Measurements from ENCODE around the gene ADAMTSL5. TPM values are rescaled to one million over a fixed set of nuclear protein-coding genes. Genes with fewer than 3 reads are reported as not detected.

ADAMTSL5 gene
- total and polyA plus RNA-seq, 9 of the 15 experiments (the other 6 are each of a cell fraction or from before 2014, with no cell fraction given): 1.0 to 11.6 (median 4.1) TPM

- TF ChIP-seq ZNF644 (tag; IDR thresholded peaks at IDR 0.05; ENCODE audit: low read depth) (no peak), HLTF (IDR thresholded peaks at IDR 0.05) (peak; percentile 23; the same call in 1 of the 2 replicates), ZKSCAN3 (CRISPR knock-in tag; IDR thresholded peaks at IDR 0.05) (no peak), SMARCC2 (IDR thresholded peaks at IDR 0.05; ENCODE audit: low read depth) (no peak), SMARCA4 (IDR thresholded peaks at IDR 0.05) (no peak), RBM34 (IDR thresholded peaks at IDR 0.05; ENCODE audit: borderline replicate concordance, insufficient read depth, low read length) (no peak), CAMTA2 (CRISPR knock-in tag; conservative IDR thresholded peaks at IDR 0.05) (no peak), GTF2F1 (IDR thresholded peaks at IDR 0.05; ENCODE audit: low read depth, low read length) (0 out of 2 replicates have a peak, but pooled peaks have one; percentile 43), YBX1 (IDR thresholded peaks at IDR 0.05) (no peak), ZNF699 (CRISPR knock-in tag; IDR thresholded peaks at IDR 0.05; ENCODE audit: insufficient replicate concordance) (no peak), SIN3B (IDR thresholded peaks at IDR 0.05; ENCODE audit: low read depth) (peak; percentile 32; the same call in 1 of the 2 replicates)
- TF ChIP-seq, protein P1, sequence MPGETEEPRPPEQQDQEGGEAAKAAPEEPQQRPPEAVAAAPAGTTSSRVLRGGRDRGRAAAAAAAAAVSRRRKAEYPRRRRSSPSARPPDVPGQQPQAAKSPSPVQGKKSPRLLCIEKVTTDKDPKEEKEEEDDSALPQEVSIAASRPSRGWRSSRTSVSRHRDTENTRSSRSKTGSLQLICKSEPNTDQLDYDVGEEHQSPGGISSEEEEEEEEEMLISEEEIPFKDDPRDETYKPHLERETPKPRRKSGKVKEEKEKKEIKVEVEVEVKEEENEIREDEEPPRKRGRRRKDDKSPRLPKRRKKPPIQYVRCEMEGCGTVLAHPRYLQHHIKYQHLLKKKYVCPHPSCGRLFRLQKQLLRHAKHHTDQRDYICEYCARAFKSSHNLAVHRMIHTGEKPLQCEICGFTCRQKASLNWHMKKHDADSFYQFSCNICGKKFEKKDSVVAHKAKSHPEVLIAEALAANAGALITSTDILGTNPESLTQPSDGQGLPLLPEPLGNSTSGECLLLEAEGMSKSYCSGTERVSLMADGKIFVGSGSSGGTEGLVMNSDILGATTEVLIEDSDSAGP (CRISPR knock-in tag; IDR thresholded peaks at IDR 0.05): peak; percentile 100
- TF ChIP-seq, protein P2, sequence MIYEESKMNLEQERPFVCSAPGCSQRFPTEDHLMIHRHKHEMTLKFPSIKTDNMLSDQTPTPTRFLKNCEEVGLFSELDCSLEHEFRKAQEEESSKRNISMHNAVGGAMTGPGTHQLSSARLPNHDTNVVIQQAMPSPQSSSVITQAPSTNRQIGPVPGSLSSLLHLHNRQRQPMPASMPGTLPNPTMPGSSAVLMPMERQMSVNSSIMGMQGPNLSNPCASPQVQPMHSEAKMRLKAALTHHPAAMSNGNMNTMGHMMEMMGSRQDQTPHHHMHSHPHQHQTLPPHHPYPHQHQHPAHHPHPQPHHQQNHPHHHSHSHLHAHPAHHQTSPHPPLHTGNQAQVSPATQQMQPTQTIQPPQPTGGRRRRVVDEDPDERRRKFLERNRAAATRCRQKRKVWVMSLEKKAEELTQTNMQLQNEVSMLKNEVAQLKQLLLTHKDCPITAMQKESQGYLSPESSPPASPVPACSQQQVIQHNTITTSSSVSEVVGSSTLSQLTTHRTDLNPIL (CRISPR knock-in tag; IDR thresholded peaks at IDR 0.05): no peak
- TF ChIP-seq, protein P3, sequence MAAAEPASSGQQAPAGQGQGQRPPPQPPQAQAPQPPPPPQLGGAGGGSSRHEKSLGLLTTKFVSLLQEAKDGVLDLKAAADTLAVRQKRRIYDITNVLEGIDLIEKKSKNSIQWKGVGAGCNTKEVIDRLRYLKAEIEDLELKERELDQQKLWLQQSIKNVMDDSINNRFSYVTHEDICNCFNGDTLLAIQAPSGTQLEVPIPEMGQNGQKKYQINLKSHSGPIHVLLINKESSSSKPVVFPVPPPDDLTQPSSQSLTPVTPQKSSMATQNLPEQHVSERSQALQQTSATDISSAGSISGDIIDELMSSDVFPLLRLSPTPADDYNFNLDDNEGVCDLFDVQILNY (CRISPR knock-in tag; IDR thresholded peaks at IDR 0.05): no peak
- TF ChIP-seq, protein P4, sequence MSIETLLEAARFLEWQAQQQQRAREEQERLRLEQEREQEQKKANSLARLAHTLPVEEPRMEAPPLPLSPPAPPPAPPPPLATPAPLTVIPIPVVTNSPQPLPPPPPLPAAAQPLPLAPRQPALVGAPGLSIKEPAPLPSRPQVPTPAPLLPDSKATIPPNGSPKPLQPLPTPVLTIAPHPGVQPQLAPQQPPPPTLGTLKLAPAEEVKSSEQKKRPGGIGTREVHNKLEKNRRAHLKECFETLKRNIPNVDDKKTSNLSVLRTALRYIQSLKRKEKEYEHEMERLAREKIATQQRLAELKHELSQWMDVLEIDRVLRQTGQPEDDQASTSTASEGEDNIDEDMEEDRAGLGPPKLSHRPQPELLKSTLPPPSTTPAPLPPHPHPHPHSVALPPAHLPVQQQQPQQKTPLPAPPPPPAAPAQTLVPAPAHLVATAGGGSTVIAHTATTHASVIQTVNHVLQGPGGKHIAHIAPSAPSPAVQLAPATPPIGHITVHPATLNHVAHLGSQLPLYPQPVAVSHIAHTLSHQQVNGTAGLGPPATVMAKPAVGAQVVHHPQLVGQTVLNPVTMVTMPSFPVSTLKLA (conservative IDR thresholded peaks at IDR 0.05): peak; percentile 93 to 96
These were observed 4.9 kb downstream of the ADAMTSL5 start (continued) for GRCh38 chr19:1507763-1508506.
